Measurements from ENCODE around the gene TCF12.

- TF ChIP-seq CTCF (IDR thresholded peaks at IDR 0.05; ENCODE audit: low read length) (no peak), EZH2 (IDR thresholded peaks at IDR 0.05; ENCODE audit: borderline replicate concordance, low read length) (no peak)
Observed at GRCh38 chr15:57089815-57090495, 171.5 kb downstream of the TCF12 start.
